ENCODE measurements around the gene IKBKG. TPM values are rescaled to one million over a fixed set of nuclear protein-coding genes. Genes with fewer than 3 reads are reported as not detected.

Gene IKBKG
- total and polyA plus RNA-seq, 5 donors: 17.2 to 21.8 (median 18.8) TPM

GRCh38 chrX:154512879-154513553 lies 34.4 kb upstream of the IKBKG start:
- ATAC-seq: no peak
- Histone ChIP-seq H3K4me1 (ENCODE audit: control insufficient read depth, insufficient read depth, low read length) (peaks cover 3% of the 10 kb centered on the region), H3K4me3 (ENCODE audit: low read length) (no peak overlapping the region), H3K9me3 (ENCODE audit: control insufficient read depth, low read length) (no peaks in the 10 kb centered on the region), H3K27me3 (ENCODE audit: control insufficient read depth, insufficient read depth) (no peaks in the 10 kb centered on the region), H3K27ac (ENCODE audit: low read length) (no peak overlapping the region)
- WGBS: 90% methylated on average over 16 of the region's 16 CpGs
- intact Hi-C loops (cut with DNase I): loop anchor here in 1 of 4 donors (10.0 kb wide), 1 partner anchor 108 kb away; the partner anchor contains the start of gene DNASE1L1
- no peak for DNase-seq

GRCh38 chrX:154513716-154514115 lies 33.7 kb upstream of the IKBKG start:
- 96% methylated on average over 2 of the region's 2 CpGs for whole genome bisulfite sequencing
- intact Hi-C loops (cut with DNase I): loop anchor here in 1 of 4 donors (10.0 kb wide), 1 partner anchor 109 kb away; the partner anchor contains the start of gene DNASE1L1
- DNase-seq (no peak), ATAC-seq (no peak)
- Histone ChIP-seq H3K4me3 (ENCODE audit: low read length) (no peak overlapping the region), H3K27me3 (ENCODE audit: control insufficient read depth, insufficient read depth) (no peaks in the 10 kb centered on the region), H3K27ac (ENCODE audit: low read length) (peak overlapping the region; percentile 19), H3K9me3 (ENCODE audit: control insufficient read depth, low read length) (no peaks in the 10 kb centered on the region), H3K4me1 (ENCODE audit: control insufficient read depth, insufficient read depth, low read length) (peaks cover 3% of the 10 kb centered on the region)

- Histone ChIP-seq H3K27ac (ENCODE audit: low read length) (peak overlapping the region; percentile 93), H3K4me1 (ENCODE audit: control insufficient read depth, insufficient read depth, low read length) (peaks cover 3% of the 10 kb centered on the region), H3K27me3 (ENCODE audit: control insufficient read depth, insufficient read depth) (no peaks in the 10 kb centered on the region), H3K4me3 (ENCODE audit: low read length) (peak overlapping the region; percentile 84), H3K9me3 (ENCODE audit: control insufficient read depth, low read length) (no peaks in the 10 kb centered on the region)
- peak; percentile 52 to 82 (median 81) for DNase-seq
- peak in 1 of 2 donors; percentile 6 for ATAC-seq
- intact Hi-C loops (cut with DNase I): loop anchor here in 1 of 4 donors (10.0 kb wide), 1 partner anchor 111 kb away; the partner anchor contains the start of gene DNASE1L1
- WGBS: 17% methylated on average over 34 of the region's 34 CpGs
These were observed 32.1 kb upstream of the IKBKG start for GRCh38 chrX:154515090-154515965.

- H3K4me1 ChIP-seq (ENCODE audit: control insufficient read depth, insufficient read depth, low read length): peaks cover 3% of the 10 kb centered on the region
- WGBS: under 1% methylated on average over 57 of the region's 59 CpGs
- intact Hi-C loops (cut with DNase I): loop anchor here in 1 of 4 donors (10.0 kb wide), 1 partner anchor 111 kb away; the partner anchor contains the start of gene DNASE1L1
- DNase-seq (peak; percentile 94 to 98 (median 96)), ATAC-seq (peak; percentile 97)
- H3K9me3 ChIP-seq (ENCODE audit: control insufficient read depth, low read length): no peaks in the 10 kb centered on the region
- peak within 1 kb of the TSS; percentile 93 for H3K27ac ChIP-seq (ENCODE audit: low read length)
- H3K27me3 ChIP-seq (ENCODE audit: control insufficient read depth, insufficient read depth): no peaks in the 10 kb centered on the region
- peak within 1 kb of the TSS; percentile 84 for H3K4me3 ChIP-seq (ENCODE audit: low read length)
These were observed 31.3 kb upstream of the IKBKG start, which contains the start of gene FAM3A for GRCh38 chrX:154515966-154516655. FAM3A (minus strand) TSS chrX:154516232; CDS start chrX:154515772, 460 bp downstream.

GRCh38 chrX:154516656-154517100 lies 30.7 kb upstream of the IKBKG start:
- H3K4me1 ChIP-seq (ENCODE audit: control insufficient read depth, insufficient read depth, low read length): peaks cover 3% of the 10 kb centered on the region
- intact Hi-C loops (cut with DNase I): loop anchor here in 1 of 4 donors (10.0 kb wide), 1 partner anchor 112 kb away; the partner anchor contains the start of gene DNASE1L1
- H3K27me3 ChIP-seq (ENCODE audit: control insufficient read depth, insufficient read depth): no peaks in the 10 kb centered on the region
- DNase-seq (peak in 1 of 3 donors; percentile 66), ATAC-seq (peak; percentile 57 to 66)
- H3K27ac ChIP-seq (ENCODE audit: low read length): peak overlapping the region; percentile 80
- WGBS: 3% methylated on average over 19 of the region's 19 CpGs
- peak overlapping the region; percentile 42 for H3K4me3 ChIP-seq (ENCODE audit: low read length)
- no peaks in the 10 kb centered on the region for H3K9me3 ChIP-seq (ENCODE audit: control insufficient read depth, low read length)

- intact Hi-C loops (cut with DNase I): loop anchor here in 1 of 4 donors (10.0 kb wide), 1 partner anchor 112 kb away; the partner anchor contains the start of gene DNASE1L1
- peak; percentile 2 to 3 for ATAC-seq
These were observed 30.2 kb upstream of the IKBKG start for GRCh38 chrX:154517101-154517781.

GRCh38 chrX:154519389-154519788 lies 28.0 kb upstream of the IKBKG start:
- Histone ChIP-seq H3K4me3 (ENCODE audit: low read length) (no peak overlapping the region), H3K27me3 (ENCODE audit: control insufficient read depth, insufficient read depth) (no peaks in the 10 kb centered on the region), H3K4me1 (ENCODE audit: control insufficient read depth, insufficient read depth, low read length) (peaks cover 3% of the 10 kb centered on the region), H3K9me3 (ENCODE audit: control insufficient read depth, low read length) (no peaks in the 10 kb centered on the region), H3K27ac (ENCODE audit: low read length) (no peak overlapping the region)
- intact Hi-C loops (cut with DNase I): loop anchor here in 1 of 4 donors (10.0 kb wide), 1 partner anchor 115 kb away; the partner anchor contains the start of gene DNASE1L1
- DNase-seq: no peak
- ATAC-seq: no peak
- 91% methylated on average over 8 of the region's 8 CpGs for WGBS

More at GRCh38 chrX:154517101-154517781, 30.2 kb upstream of the IKBKG start:
- peak overlapping the region; percentile 80 for H3K27ac ChIP-seq (ENCODE audit: low read length)
- H3K4me1 ChIP-seq (ENCODE audit: control insufficient read depth, insufficient read depth, low read length): peaks cover 3% of the 10 kb centered on the region
- no peaks in the 10 kb centered on the region for H3K9me3 ChIP-seq (ENCODE audit: control insufficient read depth, low read length)
- H3K27me3 ChIP-seq (ENCODE audit: control insufficient read depth, insufficient read depth): no peaks in the 10 kb centered on the region
- peak in 1 of 3 donors; percentile 67 for DNase-seq
- WGBS: 30% methylated on average over 25 of the region's 25 CpGs
- no peak overlapping the region for H3K4me3 ChIP-seq (ENCODE audit: low read length)

GRCh38 chrX:154525606-154526490 lies 21.6 kb upstream of the IKBKG start:
- no peak overlapping the region for H3K27ac ChIP-seq (ENCODE audit: low read length)
- intact Hi-C loops (cut with DNase I): no loop called here
- no peaks in the 10 kb centered on the region for H3K27me3 ChIP-seq (ENCODE audit: control insufficient read depth, insufficient read depth)
- DNase-seq (no peak), ATAC-seq (no peak)
- 81% methylated on average over 14 of the region's 14 CpGs for WGBS
- no peak overlapping the region for H3K4me3 ChIP-seq (ENCODE audit: low read length)
- H3K4me1 ChIP-seq (ENCODE audit: control insufficient read depth, insufficient read depth, low read length): peaks cover 2% of the 10 kb centered on the region
- H3K9me3 ChIP-seq (ENCODE audit: control insufficient read depth, low read length): no peaks in the 10 kb centered on the region

GRCh38 chrX:154526901-154527675 lies 20.3 kb upstream of the IKBKG start:
- ATAC-seq: peak; percentile 84 to 88
- DNase-seq: peak; percentile 80 to 93 (median 92)
- H3K27me3 ChIP-seq (ENCODE audit: control insufficient read depth, insufficient read depth): no peaks in the 10 kb centered on the region
- WGBS: 4% methylated on average over 15 of the region's 15 CpGs
- H3K9me3 ChIP-seq (ENCODE audit: control insufficient read depth, low read length): no peaks in the 10 kb centered on the region
- peak overlapping the region; percentile 96 for H3K27ac ChIP-seq (ENCODE audit: low read length)
- peaks cover 2% of the 10 kb centered on the region for H3K4me1 ChIP-seq (ENCODE audit: control insufficient read depth, insufficient read depth, low read length)
- peak overlapping the region; percentile 43 for H3K4me3 ChIP-seq (ENCODE audit: low read length)
- intact Hi-C loops (cut with DNase I): no loop called here
